Pancreas (tissue), 10 donors: ENCODE measurements around the gene HELT. TPM values are rescaled to one million over a fixed set of nuclear protein-coding genes. Genes with fewer than 3 reads are reported as not detected.
A peak's percentile ranks its signal among the peaks of the same experiment; 100 is the strongest.
"Not testable (repeated sequence)": the region's sequence is repeated elsewhere in the genome, so short reads cannot be mapped to it uniquely, and the experiment has no call there.

Source experiments
- ATAC-seq, 4 donors: fragments of 200-7000 bp; cut with Tn5 transposase; one replicate each; pipeline versions ENCODE4 v1.8.0 to v1.9.1; 2020; ENCODE audit warnings: mild to moderate bottlenecking in 4 of 4, moderate library complexity in 4 of 4
- DNase-seq, 6 donors: peaks; one replicate each; pipeline ENCODE4 v3.0.0-alpha.2; 2020
- FAIRE-seq: peaks from 2 replicates; lab custom pipeline; 2012; peaks lifted over from hg19 to GRCh38; lab: Jason Lieb, UNC
- H3K27ac ChIP-seq, 4 donors: fragments of 200-600 bp; sonication (generic); 1 replicate in 3 of 4; 2 replicates in 1 of 4; pipeline versions ENCODE4 v1.5.0 to v1.8.0; 2020
- H3K27me3 ChIP-seq, 4 donors: fragments of 200-600 bp; one replicate each; pipeline ENCODE4 v1.8.0; 2021
- H3K36me3 ChIP-seq, 3 donors: fragments of 200-600 bp; sonication (generic) in 1 of 3; one replicate each; pipeline versions ENCODE4 v1.5.0 to v1.8.0; 2020 to 2021
- H3K4me1 ChIP-seq, 3 donors: fragments of 200-600 bp; one replicate each; pipeline ENCODE4 v1.8.0; 2021
- H3K4me3 ChIP-seq, 4 donors: fragments of 200-600 bp; sonication (generic) in 2 of 4; one replicate each; pipeline versions ENCODE4 v1.5.0 to v1.8.0; 2020 to 2021
- H3K9me3 ChIP-seq, 4 donors: fragments of 200-600 bp; one replicate each; pipeline ENCODE4 v1.8.0; 2021
- WGBS, 2 donors: extraction: QIAGEN DNeasy Blood & Tissue Kit; methylation state at CpG; one replicate each; pipeline ENCODE4 v1.1.7; 2013; 5-methylcytosine and 5-hydroxymethylcytosine counted together
- intact Hi-C, 3 donors: fragments of 100-400 bp; cut with DNase I; formaldehyde crosslinking; loops; one replicate each; pipeline versions ENCODE4 v1.11.1 to v1.14.2; 2022
- polyA plus RNA-seq, 2 donors: library from polyadenylated mRNA; stranded (reverse); fragments of 200-250 nt; gene quantifications; one replicate each; pipeline ENCODE4 v1.2.3, GENCODE V29; 2013
- total RNA-seq, 6 donors: library from RNA; stranded (reverse); fragmentation: NEBNext Ultra II Directional in 4 of 6; extraction: Animal tissue kit (Norgen Biotek cat#: 25700) in 4 of 6; gene quantifications; one replicate each; pipeline versions ENCODE4 v1.2.1 to v1.2.4, GENCODE V29; 2021 to 2023
- TF ChIP-seq, protein P1 (sequence below), 4 donors: fragments of 200-600 bp; sonication (generic) in 3 of 4; IDR thresholded peaks; one replicate each; pipeline versions ENCODE4 v1.5.0 to v1.8.0; 2021; ENCODE audit warnings: antibody characterized with exemption in 4 of 4
- donor health status: healthy with polysubstance abuse.
- donor health status: DM: no; HTN: no; CAD: no; lungs with moderate emphysema.
- donor health status: DM: no; HTN: no; CAD: no.
- donor health status: control.
- donor health status: control.
- donor health status: Bipolar disorder and iron deficiency.
- donor health status: DM: yes; HTN: yes; CAD: no.
- donor health status: DM: no; HTN: no; CAD: no.
- donor health status: DM: no; HTN: no; CAD: no.
- donor health status: DM: yes; HTN: yes; CAD: no.

The HELT gene
- total and polyA plus RNA-seq, 8 donors: not detected

DNA sequence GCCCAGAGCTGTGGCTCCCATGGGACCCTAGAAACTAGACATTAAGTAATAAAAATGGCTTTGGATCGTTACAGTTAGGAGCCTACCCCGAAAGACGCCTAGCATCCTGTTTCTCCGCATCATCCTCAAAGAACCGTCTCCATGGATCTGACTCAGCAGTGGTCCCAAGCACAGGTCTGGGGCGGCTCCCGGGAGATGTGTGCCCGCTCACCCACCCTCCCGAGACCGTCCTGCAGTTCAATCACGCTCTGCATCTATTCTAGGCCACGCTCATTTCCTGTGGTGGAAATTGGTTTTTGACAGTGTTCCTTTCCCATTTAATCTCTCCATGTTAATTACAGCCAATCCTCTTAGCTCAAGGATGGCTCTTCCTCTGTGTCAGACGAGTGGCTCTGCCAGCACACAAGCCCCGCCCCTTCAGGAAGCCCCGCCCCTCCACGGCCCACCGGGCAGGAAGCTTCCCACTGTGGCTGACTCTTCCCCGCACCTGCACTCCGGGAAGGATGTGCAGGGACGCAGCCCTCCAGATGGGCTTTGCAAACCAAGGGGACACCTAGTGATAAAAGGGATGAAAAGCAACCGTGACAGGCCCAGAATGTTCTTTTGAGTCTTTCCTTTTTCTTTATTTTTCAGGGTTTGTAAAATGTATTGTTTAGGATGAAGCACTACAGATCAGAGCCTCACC, 34.5 kb upstream of the HELT start:
- no peaks in the 10 kb centered on the region for H3K36me3 ChIP-seq
- H3K27ac ChIP-seq: no peak overlapping the region
- no peaks in the 10 kb centered on the region for H3K9me3 ChIP-seq
- no peaks in the 10 kb centered on the region for H3K4me1 ChIP-seq
- no peaks in the 10 kb centered on the region for H3K27me3 ChIP-seq
- TF ChIP-seq, protein P1, sequence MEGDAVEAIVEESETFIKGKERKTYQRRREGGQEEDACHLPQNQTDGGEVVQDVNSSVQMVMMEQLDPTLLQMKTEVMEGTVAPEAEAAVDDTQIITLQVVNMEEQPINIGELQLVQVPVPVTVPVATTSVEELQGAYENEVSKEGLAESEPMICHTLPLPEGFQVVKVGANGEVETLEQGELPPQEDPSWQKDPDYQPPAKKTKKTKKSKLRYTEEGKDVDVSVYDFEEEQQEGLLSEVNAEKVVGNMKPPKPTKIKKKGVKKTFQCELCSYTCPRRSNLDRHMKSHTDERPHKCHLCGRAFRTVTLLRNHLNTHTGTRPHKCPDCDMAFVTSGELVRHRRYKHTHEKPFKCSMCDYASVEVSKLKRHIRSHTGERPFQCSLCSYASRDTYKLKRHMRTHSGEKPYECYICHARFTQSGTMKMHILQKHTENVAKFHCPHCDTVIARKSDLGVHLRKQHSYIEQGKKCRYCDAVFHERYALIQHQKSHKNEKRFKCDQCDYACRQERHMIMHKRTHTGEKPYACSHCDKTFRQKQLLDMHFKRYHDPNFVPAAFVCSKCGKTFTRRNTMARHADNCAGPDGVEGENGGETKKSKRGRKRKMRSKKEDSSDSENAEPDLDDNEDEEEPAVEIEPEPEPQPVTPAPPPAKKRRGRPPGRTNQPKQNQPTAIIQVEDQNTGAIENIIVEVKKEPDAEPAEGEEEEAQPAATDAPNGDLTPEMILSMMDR (IDR thresholded peaks at IDR 0.05): no peak
- intact Hi-C loops: loop anchor here in 1 of 3 donors (10.0 kb wide), 1 partner anchor 239 kb away; no protein-coding TSS in a partner anchor
- WGBS, 2 donors: 36 to 39% methylated on average over 21 of the region's 21 CpGs
- H3K4me3 ChIP-seq: no peak overlapping the region
- DNase-seq (peak in 5 of 6 donors; percentile 29 to 75 (median 52)), ATAC-seq (peak; percentile 43 to 91 (median 89)), FAIRE-seq (no peak)

DNA sequence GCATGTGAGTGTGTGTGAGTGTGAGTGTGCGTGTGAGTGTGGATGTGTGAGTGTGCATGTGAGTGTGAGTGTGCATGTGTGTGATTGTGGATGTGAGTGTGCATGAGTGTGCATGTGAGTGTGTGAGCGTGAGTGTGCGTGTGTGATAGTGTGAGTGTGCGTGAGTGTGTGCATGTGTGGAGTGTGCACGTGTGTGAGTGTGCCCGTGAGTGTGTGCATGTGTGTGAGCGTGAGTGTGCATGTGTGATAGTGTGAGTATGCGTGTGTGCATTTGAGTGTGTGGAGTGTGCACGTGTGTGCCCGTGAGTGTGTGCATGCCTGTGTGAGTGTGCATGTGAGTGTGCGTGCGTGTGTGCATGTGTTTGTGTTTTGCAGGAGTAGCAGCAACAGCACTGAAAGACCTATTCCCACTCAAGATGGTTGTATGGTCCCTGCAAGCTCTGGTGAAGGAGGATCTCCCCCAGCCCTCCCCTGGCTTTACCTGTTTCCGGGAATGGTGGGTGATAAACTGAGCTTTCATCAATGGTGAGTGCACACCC, 30.7 kb upstream of the HELT start:
- Histone ChIP-seq H3K4me1 (no peaks in the 10 kb centered on the region), H3K27me3 (no peaks in the 10 kb centered on the region), H3K27ac (no peak overlapping the region), H3K9me3 (no peaks in the 10 kb centered on the region), H3K36me3 (no peaks in the 10 kb centered on the region), H3K4me3 (no peak overlapping the region)
- ATAC-seq (no peak), DNase-seq (no peak), FAIRE-seq (no peak)
- TF ChIP-seq, protein P1 (IDR thresholded peaks at IDR 0.05): no peak
- intact Hi-C loops: loop anchor here in 2 of 3 donors (5.0 to 10.0 kb wide), 2 partner anchors 243 to 245 kb away; no protein-coding TSS in a partner anchor
- WGBS, 2 donors: 84 to 91% methylated on average over 13 of the region's 13 CpGs

DNA sequence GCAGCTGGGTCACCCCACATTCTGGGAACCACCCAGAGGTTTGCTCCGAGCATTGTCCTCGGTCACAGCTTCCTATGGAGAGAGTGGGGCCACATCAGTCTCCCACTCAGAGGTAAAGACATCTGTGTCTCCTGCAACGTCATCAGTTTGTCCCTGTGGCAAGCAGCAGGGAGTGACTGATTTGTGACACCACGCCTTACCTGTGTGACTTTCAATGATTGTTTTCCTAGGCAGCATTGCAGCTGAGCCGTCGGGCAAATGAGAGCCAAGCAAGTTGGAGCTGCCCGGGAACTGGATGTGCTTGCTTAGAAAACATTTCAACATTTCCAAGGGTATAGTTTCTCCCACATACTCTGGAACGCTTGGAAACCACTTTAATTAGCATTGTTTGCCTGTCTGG, 29.7 kb upstream of the HELT start:
- Histone ChIP-seq H3K4me1 (no peaks in the 10 kb centered on the region), H3K36me3 (no peaks in the 10 kb centered on the region), H3K4me3 (no peak overlapping the region), H3K9me3 (no peaks in the 10 kb centered on the region), H3K27me3 (no peaks in the 10 kb centered on the region), H3K27ac (no peak overlapping the region)
- no peak for ATAC-seq
- 62 to 63% methylated on average over 8 of the region's 8 CpGs for WGBS, 2 donors
- no peak for DNase-seq
- FAIRE-seq: no peak
- TF ChIP-seq, protein P1 (IDR thresholded peaks at IDR 0.05): no peak
- intact Hi-C loops: loop anchor here in 2 of 3 donors (5.0 to 10.0 kb wide), 2 partner anchors 244 to 246 kb away; no protein-coding TSS in a partner anchor

DNA sequence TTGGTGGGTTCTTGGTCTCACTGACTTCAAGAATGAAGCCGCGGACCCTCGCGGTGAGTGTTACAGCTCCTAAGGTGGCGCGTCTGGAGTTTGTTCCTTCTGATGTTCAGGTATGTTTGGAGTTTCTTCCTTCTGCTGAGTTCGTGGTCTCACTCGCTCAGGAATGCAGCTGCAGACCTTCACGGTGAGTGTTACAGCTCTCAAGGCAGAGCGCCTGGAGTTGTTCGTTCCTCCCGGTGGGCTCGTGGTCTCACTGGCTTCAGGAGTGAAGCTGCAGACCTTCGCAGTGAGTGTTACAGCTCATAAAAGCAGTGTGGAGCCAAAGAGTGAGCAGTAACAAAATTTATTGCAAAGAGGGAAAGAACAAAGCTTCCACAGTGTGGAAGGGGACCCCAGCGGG, 29.0 kb upstream of the HELT start:
- intact Hi-C loops: loop anchor here in 2 of 3 donors (5.0 to 10.0 kb wide), 2 partner anchors 244 to 247 kb away; no protein-coding TSS in a partner anchor
- not testable (repeated sequence) for H3K27ac ChIP-seq, FAIRE-seq, H3K4me1 ChIP-seq, ATAC-seq, H3K36me3 ChIP-seq, DNase-seq, H3K4me3 ChIP-seq, H3K9me3 ChIP-seq, H3K27me3 ChIP-seq
- WGBS, 2 donors: 73 to 81% methylated on average over 15 of the region's 15 CpGs

DNA sequence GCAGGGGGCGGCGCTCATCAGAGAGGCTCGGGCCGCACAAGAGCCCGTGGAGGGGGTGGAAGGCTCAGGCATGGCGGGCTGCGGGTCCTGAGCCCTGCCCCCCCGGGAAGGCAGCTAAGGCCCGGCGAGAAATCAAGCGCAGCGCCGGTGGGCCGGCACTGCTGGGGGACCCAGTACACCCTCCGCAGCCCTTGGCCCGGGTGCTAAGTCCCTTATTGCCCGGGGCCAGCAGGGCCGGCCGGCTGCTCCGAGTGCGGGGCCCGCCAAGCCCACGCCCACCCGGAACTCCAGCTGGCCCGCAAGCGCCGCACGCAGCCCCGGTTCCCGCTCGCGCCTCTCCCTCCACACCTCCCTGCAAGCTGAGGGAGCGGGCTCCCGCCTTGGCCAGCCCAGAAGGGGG, 28.2 kb upstream of the HELT start:
- DNase-seq, H3K9me3 ChIP-seq, H3K27me3 ChIP-seq, ATAC-seq, intact Hi-C loops, H3K4me3 ChIP-seq, FAIRE-seq, H3K36me3 ChIP-seq, H3K27ac ChIP-seq, H3K4me1 ChIP-seq: not testable (repeated sequence)
- WGBS, 2 donors: 90 to 92% methylated on average over 15 to 27 of the region's 34 CpGs

DNA sequence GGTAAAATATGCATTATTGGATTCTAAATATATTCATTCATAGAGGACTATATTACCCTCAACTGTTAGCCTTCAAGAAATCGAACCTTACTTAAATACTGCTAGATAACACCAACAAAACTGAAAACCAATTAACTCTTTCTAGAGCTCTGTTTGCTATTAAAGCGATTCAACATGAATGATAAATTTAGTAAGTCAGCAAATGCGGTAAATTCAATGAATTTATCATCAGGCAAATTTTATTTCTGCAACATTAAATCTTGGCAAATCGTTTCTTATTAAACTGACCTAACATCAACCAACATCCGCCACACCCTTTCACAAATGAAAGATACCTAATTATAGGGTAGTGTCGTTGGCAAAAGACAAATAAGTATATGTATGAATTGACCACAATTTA, 26.4 kb upstream of the HELT start:
- 63 to 67% methylated on average over 6 of the region's 6 CpGs for WGBS, 2 donors
- Histone ChIP-seq H3K27ac (no peak overlapping the region), H3K4me1 (no peaks in the 10 kb centered on the region), H3K4me3 (no peak overlapping the region), H3K36me3 (no peaks in the 10 kb centered on the region), H3K9me3 (no peaks in the 10 kb centered on the region), H3K27me3 (no peaks in the 10 kb centered on the region)
- FAIRE-seq (no peak), ATAC-seq (no peak), DNase-seq (no peak)
- TF ChIP-seq, protein P1 (IDR thresholded peaks at IDR 0.05): no peak
- intact Hi-C loops: no loop called here
